ENCODE data around the gene PANX1. TPM values are rescaled to one million over a fixed set of nuclear protein-coding genes. Genes with fewer than 3 reads are reported as not detected.

The PANX1 gene, protein sequence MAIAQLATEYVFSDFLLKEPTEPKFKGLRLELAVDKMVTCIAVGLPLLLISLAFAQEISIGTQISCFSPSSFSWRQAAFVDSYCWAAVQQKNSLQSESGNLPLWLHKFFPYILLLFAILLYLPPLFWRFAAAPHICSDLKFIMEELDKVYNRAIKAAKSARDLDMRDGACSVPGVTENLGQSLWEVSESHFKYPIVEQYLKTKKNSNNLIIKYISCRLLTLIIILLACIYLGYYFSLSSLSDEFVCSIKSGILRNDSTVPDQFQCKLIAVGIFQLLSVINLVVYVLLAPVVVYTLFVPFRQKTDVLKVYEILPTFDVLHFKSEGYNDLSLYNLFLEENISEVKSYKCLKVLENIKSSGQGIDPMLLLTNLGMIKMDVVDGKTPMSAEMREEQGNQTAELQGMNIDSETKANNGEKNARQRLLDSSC
- total RNA-seq, result 12.4 TPM
- polyA plus RNA-seq, result 10 to 100 TPM in 1 of 4 donors, 1 to 10 TPM in 3; 5.4 to 11.0 (median 8.5) TPM

DNA sequence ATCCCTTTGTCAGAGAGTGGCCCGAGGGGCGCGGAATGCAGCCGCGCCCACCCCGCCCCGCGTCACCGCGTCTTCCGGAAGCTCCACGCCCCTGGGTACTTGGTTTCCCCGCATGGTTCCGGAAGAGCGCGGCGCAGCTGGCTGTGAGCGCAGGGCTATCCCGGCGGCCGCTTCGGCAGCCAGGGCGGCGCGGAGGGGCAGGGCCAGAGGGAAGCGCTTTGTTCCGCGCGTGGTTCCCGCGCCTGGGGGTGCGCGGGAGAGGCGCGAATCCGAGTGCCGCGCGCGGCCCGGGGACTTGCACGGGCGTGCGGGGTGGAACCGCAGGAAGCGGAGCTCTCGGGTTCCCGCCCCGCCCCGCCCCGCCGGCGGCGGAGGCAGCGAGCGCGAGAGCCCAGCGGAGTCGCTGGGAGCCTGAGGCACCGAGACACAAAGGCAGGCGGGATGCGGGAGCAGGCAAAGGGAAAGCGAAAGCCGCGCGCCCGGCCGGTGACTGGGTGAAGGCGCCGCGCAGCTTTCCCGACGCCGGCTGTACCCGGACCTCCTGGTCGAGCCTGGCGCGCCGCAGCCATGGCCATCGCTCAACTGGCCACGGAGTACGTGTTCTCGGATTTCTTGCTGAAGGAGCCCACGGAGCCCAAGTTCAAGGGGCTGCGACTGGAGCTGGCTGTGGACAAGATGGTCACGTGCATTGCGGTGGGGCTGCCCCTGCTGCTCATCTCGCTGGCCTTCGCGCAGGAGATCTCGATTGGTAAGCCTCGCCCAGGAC lies at the start of gene PANX1:
Gene PANX1 (plus strand): TSS at position 96 of the 766 bp plus-strand sequence. CDS start 472 bp downstream, at position 568.
- Mint-ChIP-seq H3K4me3 (no peak within 1 kb of the TSS), H3K9me3 (peaks cover 0 to 1% (median 0%) of the 10 kb centered on the region in 7 donors), H3K36me3 (no peaks in the 10 kb centered on the region), H3K4me1 (peaks cover 0 to 26% (median 19%) of the 10 kb centered on the region in 4 donors), H3K27ac (peak within 1 kb of the TSS; percentile 53 to 93 (median 74)), H3K27me3 (no peaks in the 10 kb centered on the region)
- H3K27me3 ChIP-seq (ENCODE audit: control insufficient read depth, insufficient read depth, low read length), result no peaks in the 10 kb centered on the region
- peak within 1 kb of the TSS; percentile 88 for H3K27ac ChIP-seq (ENCODE audit: insufficient read depth, low read length, poor library complexity, severe bottlenecking)
- H3K9me3 ChIP-seq (ENCODE audit: control insufficient read depth in 2 of 2, low read length in 2 of 2), result no peaks in the 10 kb centered on the region
- no peaks in the 10 kb centered on the region for H3K36me3 ChIP-seq (ENCODE audit: control insufficient read depth, insufficient read depth, low read length)
- ATAC-seq (ENCODE audit: low read depth in 2 of 2) (peak; percentile 84 to 89), DNase-seq (peak; percentile 65 to 89 (median 71))
- H3K4me3 ChIP-seq (ENCODE audit: low read depth, low read length), result peak within 1 kb of the TSS; percentile 93
- H3K4me1 ChIP-seq (ENCODE audit: control insufficient read depth, insufficient read depth, low read length, poor library complexity, severe bottlenecking), result peaks cover 43% of the 10 kb centered on the region

DNA sequence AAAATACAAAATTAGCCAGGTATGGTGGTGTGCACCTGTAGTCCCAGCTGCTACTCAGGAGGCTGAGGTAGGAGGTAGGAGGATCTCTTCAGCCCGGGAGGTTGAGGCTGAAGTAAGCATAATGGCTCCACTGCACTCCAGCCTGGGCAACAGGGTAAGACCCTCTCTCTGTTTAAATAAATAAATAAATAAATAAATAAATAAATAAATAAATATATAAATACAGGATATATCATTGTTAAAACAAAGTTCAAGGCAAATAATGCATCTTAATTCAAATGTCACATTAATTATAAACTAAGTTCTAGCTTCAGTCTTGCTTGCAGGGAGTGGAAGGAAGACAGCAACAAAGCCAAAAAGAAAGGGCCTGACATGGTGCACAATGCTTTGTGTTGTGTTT lies 44.5 kb upstream of the PANX1 start:
- Mint-ChIP-seq H3K4me1 (peaks cover 0 to 4% (median 0%) of the 10 kb centered on the region in 4 donors), H3K9me3 (no peaks in the 10 kb centered on the region), H3K27me3 (peaks cover 10% of the 10 kb centered on the region), H3K36me3 (no peaks in the 10 kb centered on the region), H3K4me3 (no peak overlapping the region), H3K27ac (no peak overlapping the region)
- DNase-seq, result no peak
- Histone ChIP-seq H3K36me3 (ENCODE audit: control insufficient read depth, insufficient read depth, low read length) (no peaks in the 10 kb centered on the region), H3K27ac (ENCODE audit: insufficient read depth, low read length, poor library complexity, severe bottlenecking) (no peak overlapping the region), H3K4me1 (ENCODE audit: control insufficient read depth, insufficient read depth, low read length, poor library complexity, severe bottlenecking) (no peaks in the 10 kb centered on the region), H3K4me3 (ENCODE audit: low read depth, low read length) (no peak overlapping the region), H3K27me3 (ENCODE audit: control insufficient read depth, insufficient read depth, low read length) (peaks cover 2% of the 10 kb centered on the region), H3K9me3 (ENCODE audit: control insufficient read depth in 2 of 2, low read length in 2 of 2) (no peaks in the 10 kb centered on the region)
- ATAC-seq (ENCODE audit: low read depth in 2 of 2), result no peak

DNA sequence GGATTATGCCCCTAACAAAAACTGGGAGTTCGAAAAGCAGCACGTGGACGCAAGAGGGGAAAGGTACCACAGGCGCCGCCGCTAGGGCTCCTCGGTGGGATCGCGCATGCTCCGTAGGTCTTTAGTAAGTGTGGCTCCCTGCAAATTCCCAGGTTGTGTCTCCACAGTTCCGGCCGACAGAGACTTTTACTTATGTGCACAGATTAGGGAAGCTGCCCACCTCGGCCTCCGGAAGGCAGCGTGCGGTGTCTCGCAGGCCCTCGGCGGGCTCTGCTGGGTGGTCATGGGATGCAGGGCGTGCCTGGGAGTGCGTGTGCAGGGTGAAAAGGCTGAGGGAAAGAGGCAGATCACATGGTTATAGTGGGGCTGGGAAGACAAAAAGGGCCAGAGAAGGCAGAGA lies 39.7 kb upstream of the PANX1 start:
- no peaks in the 10 kb centered on the region for H3K9me3 ChIP-seq (ENCODE audit: control insufficient read depth in 2 of 2, low read length in 2 of 2)
- H3K4me3 ChIP-seq (ENCODE audit: low read depth, low read length), result no peak overlapping the region
- H3K27me3 ChIP-seq (ENCODE audit: control insufficient read depth, insufficient read depth, low read length), result peaks cover 2% of the 10 kb centered on the region
- no peaks in the 10 kb centered on the region for H3K4me1 Mint-ChIP-seq
- H3K36me3 ChIP-seq (ENCODE audit: control insufficient read depth, insufficient read depth, low read length), result no peaks in the 10 kb centered on the region
- H3K27ac Mint-ChIP-seq, result no peak overlapping the region
- peaks cover 4% of the 10 kb centered on the region for H3K27me3 Mint-ChIP-seq
- no peak overlapping the region for H3K27ac ChIP-seq (ENCODE audit: insufficient read depth, low read length, poor library complexity, severe bottlenecking)
- no peak for DNase-seq
- no peak overlapping the region for H3K4me3 Mint-ChIP-seq
- ATAC-seq (ENCODE audit: low read depth in 2 of 2), result no peak
- no peaks in the 10 kb centered on the region for H3K4me1 ChIP-seq (ENCODE audit: control insufficient read depth, insufficient read depth, low read length, poor library complexity, severe bottlenecking)
- H3K36me3 Mint-ChIP-seq, result no peaks in the 10 kb centered on the region
- peaks cover 0 to 1% (median 0%) of the 10 kb centered on the region in 7 donors for H3K9me3 Mint-ChIP-seq

DNA sequence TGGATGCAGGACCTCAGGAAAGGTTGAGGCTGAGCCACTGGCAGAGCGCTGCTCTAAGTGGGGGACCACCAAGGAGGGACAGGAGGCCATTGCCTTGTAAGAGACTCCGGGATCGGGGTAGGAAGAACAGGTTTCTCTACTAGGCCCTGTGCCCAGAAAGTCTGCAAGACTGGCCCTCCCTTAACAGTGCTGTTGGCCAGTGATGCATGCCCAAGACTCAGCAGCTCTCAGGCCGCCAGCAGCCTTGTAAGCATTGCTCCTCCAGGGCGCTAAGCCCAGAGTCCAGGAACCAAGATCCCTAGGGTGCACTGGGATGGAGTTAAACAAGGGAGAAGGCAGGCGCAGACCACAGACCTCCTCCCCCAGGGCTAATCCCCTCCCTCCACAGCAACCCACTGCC lies 39.3 kb upstream of the PANX1 start:
- H3K4me1 Mint-ChIP-seq, result no peaks in the 10 kb centered on the region
- H3K36me3 Mint-ChIP-seq, result no peaks in the 10 kb centered on the region
- Histone ChIP-seq H3K27ac (ENCODE audit: insufficient read depth, low read length, poor library complexity, severe bottlenecking) (no peak overlapping the region), H3K4me3 (ENCODE audit: low read depth, low read length) (no peak overlapping the region), H3K4me1 (ENCODE audit: control insufficient read depth, insufficient read depth, low read length, poor library complexity, severe bottlenecking) (no peaks in the 10 kb centered on the region), H3K36me3 (ENCODE audit: control insufficient read depth, insufficient read depth, low read length) (no peaks in the 10 kb centered on the region), H3K9me3 (ENCODE audit: control insufficient read depth in 2 of 2, low read length in 2 of 2) (no peaks in the 10 kb centered on the region), H3K27me3 (ENCODE audit: control insufficient read depth, insufficient read depth, low read length) (peaks cover 2% of the 10 kb centered on the region)
- H3K27me3 Mint-ChIP-seq, result peaks cover 4% of the 10 kb centered on the region
- peaks cover 0 to 1% (median 0%) of the 10 kb centered on the region in 7 donors for H3K9me3 Mint-ChIP-seq
- no peak for ATAC-seq (ENCODE audit: low read depth in 2 of 2)
- H3K4me3 Mint-ChIP-seq, result no peak overlapping the region
- no peak for DNase-seq
- H3K27ac Mint-ChIP-seq, result no peak overlapping the region

DNA sequence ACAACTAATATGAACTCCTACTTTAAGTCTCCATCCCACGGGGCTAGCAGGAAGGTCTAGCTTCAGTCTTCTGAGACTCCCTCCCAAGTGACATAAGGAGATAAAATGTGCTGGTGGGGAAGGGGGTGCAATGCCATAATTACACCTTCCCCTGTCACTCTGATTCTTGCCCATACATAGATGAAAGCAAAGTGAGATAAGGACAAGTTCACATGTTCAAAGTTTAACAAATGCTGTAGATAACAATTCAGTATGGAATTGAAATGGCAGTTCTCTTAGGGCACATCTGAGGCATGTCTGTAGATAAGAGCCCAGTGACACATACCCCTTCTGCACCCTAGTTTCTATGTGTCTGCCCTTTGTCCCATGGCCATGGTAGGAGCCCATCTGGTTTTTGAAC lies 38.2 kb upstream of the PANX1 start:
- Histone ChIP-seq H3K9me3 (ENCODE audit: control insufficient read depth in 2 of 2, low read length in 2 of 2) (no peaks in the 10 kb centered on the region), H3K36me3 (ENCODE audit: control insufficient read depth, insufficient read depth, low read length) (no peaks in the 10 kb centered on the region), H3K27ac (ENCODE audit: insufficient read depth, low read length, poor library complexity, severe bottlenecking) (no peak overlapping the region), H3K27me3 (ENCODE audit: control insufficient read depth, insufficient read depth, low read length) (peaks cover 2% of the 10 kb centered on the region), H3K4me3 (ENCODE audit: low read depth, low read length) (no peak overlapping the region), H3K4me1 (ENCODE audit: control insufficient read depth, insufficient read depth, low read length, poor library complexity, severe bottlenecking) (no peaks in the 10 kb centered on the region)
- DNase-seq (no peak), ATAC-seq (ENCODE audit: low read depth in 2 of 2) (no peak)
- H3K27ac Mint-ChIP-seq, result no peak overlapping the region
- peaks cover 0 to 1% (median 0%) of the 10 kb centered on the region in 7 donors for H3K9me3 Mint-ChIP-seq
- H3K4me3 Mint-ChIP-seq, result no peak overlapping the region
- no peaks in the 10 kb centered on the region for H3K36me3 Mint-ChIP-seq
- H3K4me1 Mint-ChIP-seq, result no peaks in the 10 kb centered on the region
- H3K27me3 Mint-ChIP-seq, result peaks cover 4% of the 10 kb centered on the region

DNA sequence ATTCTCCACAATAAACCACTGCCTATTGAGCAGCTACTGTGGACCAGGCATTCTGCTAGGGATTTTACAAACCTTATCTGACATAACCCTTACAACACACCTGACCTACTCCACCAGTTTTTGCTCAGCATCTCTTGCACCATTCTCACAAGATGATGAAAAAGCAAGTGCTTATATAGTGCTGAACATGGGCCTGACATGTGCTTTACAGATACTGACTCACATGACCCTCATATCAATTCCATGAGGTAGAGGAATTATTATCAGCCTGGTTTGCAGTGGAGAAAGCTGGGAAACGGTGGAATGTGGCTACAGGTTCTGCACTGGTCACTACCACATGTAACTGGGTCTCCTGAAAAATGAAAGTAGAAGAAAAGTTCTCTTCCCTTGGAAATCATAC lies 37.5 kb upstream of the PANX1 start:
- peaks cover 1% of the 10 kb centered on the region for H3K27me3 Mint-ChIP-seq
- no peak overlapping the region for H3K4me3 Mint-ChIP-seq
- H3K4me1 Mint-ChIP-seq, result no peaks in the 10 kb centered on the region
- Histone ChIP-seq H3K36me3 (ENCODE audit: control insufficient read depth, insufficient read depth, low read length) (no peaks in the 10 kb centered on the region), H3K4me3 (ENCODE audit: low read depth, low read length) (no peak overlapping the region), H3K27me3 (ENCODE audit: control insufficient read depth, insufficient read depth, low read length) (no peaks in the 10 kb centered on the region), H3K4me1 (ENCODE audit: control insufficient read depth, insufficient read depth, low read length, poor library complexity, severe bottlenecking) (no peaks in the 10 kb centered on the region), H3K27ac (ENCODE audit: insufficient read depth, low read length, poor library complexity, severe bottlenecking) (no peak overlapping the region), H3K9me3 (ENCODE audit: control insufficient read depth in 2 of 2, low read length in 2 of 2) (no peaks in the 10 kb centered on the region)
- H3K36me3 Mint-ChIP-seq, result no peaks in the 10 kb centered on the region
- no peak overlapping the region for H3K27ac Mint-ChIP-seq
- ATAC-seq (ENCODE audit: low read depth in 2 of 2), result no peak
- DNase-seq, result no peak
- H3K9me3 Mint-ChIP-seq, result peaks cover 0 to 1% (median 0%) of the 10 kb centered on the region in 7 donors

DNA sequence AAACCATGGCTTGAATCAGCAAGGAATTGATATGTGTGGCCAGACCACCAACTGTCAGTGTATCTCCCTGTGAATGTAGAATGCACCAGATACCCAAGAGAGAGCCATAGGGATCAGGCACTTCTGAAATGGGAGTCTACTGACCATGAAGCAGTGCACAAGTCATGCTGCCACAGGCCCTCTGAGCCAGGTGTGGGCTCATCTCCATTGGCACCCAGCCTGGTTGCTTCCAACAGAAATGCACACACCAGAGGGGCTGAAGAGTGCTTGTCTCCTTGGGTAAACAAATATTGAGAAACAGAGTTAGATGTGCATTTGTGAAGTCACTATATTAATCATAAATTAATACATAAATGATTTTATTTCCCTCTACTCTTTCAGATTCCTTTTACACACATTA lies 28.4 kb upstream of the PANX1 start:
- H3K4me1 Mint-ChIP-seq, result no peaks in the 10 kb centered on the region
- Histone ChIP-seq H3K27me3 (ENCODE audit: control insufficient read depth, insufficient read depth, low read length) (peaks cover 3% of the 10 kb centered on the region), H3K36me3 (ENCODE audit: control insufficient read depth, insufficient read depth, low read length) (no peaks in the 10 kb centered on the region), H3K4me3 (ENCODE audit: low read depth, low read length) (no peak overlapping the region), H3K4me1 (ENCODE audit: control insufficient read depth, insufficient read depth, low read length, poor library complexity, severe bottlenecking) (no peaks in the 10 kb centered on the region), H3K9me3 (ENCODE audit: control insufficient read depth in 2 of 2, low read length in 2 of 2) (no peaks in the 10 kb centered on the region), H3K27ac (ENCODE audit: insufficient read depth, low read length, poor library complexity, severe bottlenecking) (no peak overlapping the region)
- no peak overlapping the region for H3K4me3 Mint-ChIP-seq
- no peaks in the 10 kb centered on the region for H3K27me3 Mint-ChIP-seq
- DNase-seq (no peak), ATAC-seq (ENCODE audit: low read depth in 2 of 2) (no peak)
- no peak overlapping the region for H3K27ac Mint-ChIP-seq
- peaks cover 3% of the 10 kb centered on the region for H3K36me3 Mint-ChIP-seq
- H3K9me3 Mint-ChIP-seq, result peaks cover 0 to 15% (median under 1%) of the 10 kb centered on the region in 7 donors

Data from CD4-positive, CD25-positive, alpha-beta regulatory T cell (primary cell).